Skin of body (tissue), 2 donors: ENCODE measurements around the gene ARL6IP4. TPM values are rescaled to one million over a fixed set of nuclear protein-coding genes. Genes with fewer than 3 reads are reported as not detected.
"Not testable (repeated sequence)": the region's sequence is repeated elsewhere in the genome, so short reads cannot be mapped to it uniquely, and the experiment has no call there.

Source experiments
- DNase-seq: peaks from one replicate; lab custom pipeline; 2025; lab: John Stamatoyannopoulos, UW
- total RNA-seq: library from RNA; depleted of rRNA; stranded (reverse); fragments of >200 nt; gene quantifications from one replicate; pipeline ENCODE4 v1.2.3, GENCODE V29; 2014

Gene ARL6IP4
- total RNA-seq, 1 donor from 2014 or later = 65.5 TPM

GRCh38 chr12:123005081-123005626 is 24.7 kb downstream of the ARL6IP4 start:
- no peak for DNase-seq

DNA sequence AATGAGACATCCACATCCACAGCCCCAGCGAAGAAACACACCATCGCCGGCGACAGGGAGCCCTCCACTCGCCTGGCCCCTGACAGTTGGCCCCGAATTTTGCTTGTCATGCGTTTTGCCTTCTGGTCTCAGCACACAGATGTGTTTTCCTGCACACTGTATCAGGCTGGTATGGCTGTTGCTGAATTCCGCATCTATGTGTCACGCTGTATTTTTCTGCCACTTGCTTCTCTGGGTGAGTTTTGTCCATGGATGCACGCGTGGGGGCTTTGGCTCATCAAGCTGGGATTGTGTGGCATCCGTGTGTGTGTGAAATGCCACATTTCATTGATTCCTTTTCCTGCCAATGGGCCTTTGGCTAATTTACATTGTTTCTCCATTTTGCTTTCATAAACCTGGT is 26.5 kb downstream of the ARL6IP4 start:
- DNase-seq = no peak

- no peak for DNase-seq
These were observed 29.6 kb downstream of the ARL6IP4 start for GRCh38 chr12:123010110-123010509.

DNA sequence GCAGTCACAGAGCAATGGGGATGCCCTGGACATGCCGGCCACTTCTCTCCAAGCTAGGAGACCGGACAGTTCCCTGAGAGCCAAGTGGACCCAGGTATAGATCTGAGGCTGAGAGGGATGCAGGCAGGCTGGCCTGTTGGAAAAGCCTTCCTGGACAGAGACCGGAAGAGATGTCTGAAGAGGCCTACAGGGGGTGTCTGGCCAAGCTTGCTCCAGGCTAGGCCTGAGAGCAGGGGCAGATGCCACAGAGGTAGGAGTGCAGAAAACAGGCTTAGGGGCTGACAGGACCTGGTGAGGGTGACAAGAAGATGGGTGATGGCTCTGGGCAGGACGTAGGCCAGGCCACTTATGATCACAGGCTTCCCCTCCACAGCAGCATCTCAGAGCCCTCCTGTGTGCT is 30.2 kb downstream of the ARL6IP4 start:
- no peak for DNase-seq

DNA sequence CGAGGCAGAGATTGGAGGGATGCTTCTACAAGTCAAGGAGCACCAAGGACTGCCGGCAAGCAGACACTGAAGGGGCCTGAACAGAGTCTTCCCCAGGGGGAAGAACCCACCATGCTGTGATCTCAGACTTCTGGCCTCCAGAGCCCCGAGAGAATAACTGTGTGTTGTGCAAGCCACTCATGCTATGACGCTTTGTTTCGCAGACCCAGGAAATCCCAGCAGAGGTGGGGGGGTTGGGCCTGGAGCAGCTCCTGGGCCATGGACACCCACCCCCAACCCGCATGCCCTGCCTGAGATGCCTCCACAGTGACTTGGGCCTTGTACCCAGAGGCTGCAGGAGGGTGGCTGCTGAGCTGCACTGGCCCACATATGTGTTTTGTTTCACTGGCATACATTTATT is 31.2 kb downstream of the ARL6IP4 start:
- no peak for DNase-seq

DNA sequence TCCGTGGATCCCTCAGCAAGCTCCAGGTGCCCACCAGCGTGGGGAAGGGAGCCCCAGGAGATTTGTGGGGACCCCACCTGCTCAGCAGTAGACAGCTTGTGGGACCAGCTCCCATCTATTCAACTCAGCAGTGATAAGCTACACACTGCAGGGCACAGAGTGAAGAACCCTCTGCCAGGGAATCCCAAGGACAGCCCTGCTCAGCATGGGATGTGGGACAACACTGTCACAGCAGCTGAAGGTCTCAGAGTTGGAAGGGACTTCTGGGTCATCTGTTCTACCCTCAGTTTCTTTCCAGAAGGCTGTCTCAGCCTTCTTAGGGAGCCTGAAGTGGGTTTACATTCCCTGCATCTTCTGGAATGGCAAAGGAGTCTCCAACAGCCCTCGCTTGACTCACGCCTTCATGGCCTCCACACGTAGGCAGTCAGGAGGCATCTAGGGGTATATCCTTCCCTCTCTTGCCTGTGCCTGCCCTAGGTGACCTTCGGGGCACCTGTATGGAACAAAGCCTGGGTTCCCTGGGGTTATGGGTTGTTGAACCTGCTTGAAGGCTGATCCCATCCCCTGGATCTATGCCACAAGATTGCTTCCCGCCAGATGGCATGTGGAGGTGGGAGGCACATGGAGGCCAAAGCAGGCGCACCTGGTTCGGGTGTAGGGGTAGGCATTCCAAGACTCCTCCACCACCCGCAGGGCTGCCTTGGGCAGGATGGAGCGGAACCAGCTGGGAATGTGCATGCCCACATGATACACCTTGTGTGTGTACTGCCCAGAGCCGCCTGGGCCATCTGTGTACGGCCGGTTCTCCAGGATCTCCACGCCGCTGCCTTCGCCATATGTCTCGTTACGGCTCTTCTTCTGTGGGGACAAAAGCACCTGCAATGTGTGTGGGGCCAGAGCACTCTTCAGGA is 33.0 kb downstream of the ARL6IP4 start:
- no peak for DNase-seq

DNA sequence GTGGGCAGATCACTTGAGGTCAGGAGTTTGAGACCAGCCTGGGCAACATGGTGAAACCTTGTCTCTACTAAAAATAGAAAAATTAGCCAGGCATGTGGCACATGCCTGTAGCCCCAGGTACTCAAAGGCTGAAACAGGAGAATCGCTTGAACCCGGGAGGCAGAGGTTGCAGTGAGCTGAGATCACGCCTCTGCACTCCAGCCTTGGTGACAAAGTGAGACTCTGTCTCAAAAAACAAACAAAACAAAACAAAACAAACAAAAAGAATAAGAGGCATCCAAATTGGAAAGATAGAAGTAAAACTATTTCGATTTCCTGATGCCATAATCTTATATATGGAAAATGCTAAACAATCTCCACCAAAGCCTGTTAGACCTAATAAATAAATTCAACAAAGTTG is 34.0 kb downstream of the ARL6IP4 start:
- not testable (repeated sequence) for DNase-seq

DNA sequence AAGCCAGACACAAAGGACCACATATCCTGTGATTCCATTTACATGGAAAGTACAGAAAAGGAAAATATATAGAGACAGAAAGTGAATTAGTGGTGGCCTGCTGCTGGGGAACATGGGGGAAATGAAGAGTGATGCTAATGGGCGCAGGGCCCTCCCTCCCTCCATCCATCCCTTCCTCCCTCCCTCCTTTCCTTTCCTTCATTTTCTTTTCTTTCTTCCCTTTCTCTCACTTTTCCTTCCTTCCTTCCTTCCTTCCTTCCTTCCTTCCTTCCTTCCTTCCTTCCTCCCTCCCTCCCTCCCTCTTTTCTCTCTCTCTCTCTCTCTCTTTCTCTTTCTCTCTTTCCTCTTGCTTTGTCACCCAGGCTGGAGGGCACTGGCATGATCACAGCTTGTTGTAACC is 37.3 kb downstream of the ARL6IP4 start:
- DNase-seq = no peak

DNA sequence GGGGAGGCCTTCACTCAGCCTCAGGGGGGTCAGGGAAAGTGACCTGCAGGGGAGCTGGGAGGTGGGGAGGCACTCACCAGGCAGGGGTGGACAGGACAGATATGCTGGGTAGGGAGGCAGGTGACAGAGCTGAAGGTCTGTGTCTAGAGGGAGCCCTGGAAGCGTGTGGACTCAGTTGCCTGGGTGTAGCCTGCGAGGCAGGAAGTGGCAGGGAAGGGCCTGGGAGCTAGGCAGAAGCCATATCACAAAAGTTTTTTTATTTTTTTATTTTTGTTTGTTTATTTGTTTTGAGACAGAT is 39.3 kb downstream of the ARL6IP4 start:
- DNase-seq = no peak

GRCh38 chr12:123021688-123022604 is 41.5 kb downstream of the ARL6IP4 start:
- no peak for DNase-seq

- DNase-seq = no peak
These were observed 42.4 kb downstream of the ARL6IP4 start for GRCh38 chr12:123022846-123023245.

DNA sequence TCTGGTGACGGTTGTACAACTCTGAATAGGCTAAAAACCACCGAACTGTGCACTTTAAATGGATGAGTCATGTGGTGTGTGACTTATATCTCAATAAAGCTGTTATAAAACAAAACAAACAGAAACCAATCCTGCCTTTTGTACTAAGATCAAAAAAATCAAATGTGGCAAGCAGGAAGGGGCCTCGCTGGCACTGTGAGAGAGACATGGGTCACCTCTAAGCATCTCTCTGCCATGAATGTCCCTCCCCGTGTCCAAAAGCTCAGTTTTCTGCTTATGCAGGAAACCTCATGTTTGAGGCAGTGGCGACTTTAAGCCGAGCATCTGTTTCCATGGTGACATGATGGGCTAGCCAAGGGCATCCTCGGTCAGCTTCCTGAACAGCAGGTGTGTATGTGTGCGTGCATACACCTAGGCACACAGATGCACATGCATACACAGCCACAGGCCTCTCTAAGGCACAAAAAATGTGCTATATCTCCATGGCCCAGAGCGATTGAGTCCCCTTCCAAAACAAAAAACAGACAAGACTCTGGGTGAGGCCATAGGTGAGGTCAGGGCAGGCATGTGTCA is 44.4 kb downstream of the ARL6IP4 start:
- no peak for DNase-seq

DNA sequence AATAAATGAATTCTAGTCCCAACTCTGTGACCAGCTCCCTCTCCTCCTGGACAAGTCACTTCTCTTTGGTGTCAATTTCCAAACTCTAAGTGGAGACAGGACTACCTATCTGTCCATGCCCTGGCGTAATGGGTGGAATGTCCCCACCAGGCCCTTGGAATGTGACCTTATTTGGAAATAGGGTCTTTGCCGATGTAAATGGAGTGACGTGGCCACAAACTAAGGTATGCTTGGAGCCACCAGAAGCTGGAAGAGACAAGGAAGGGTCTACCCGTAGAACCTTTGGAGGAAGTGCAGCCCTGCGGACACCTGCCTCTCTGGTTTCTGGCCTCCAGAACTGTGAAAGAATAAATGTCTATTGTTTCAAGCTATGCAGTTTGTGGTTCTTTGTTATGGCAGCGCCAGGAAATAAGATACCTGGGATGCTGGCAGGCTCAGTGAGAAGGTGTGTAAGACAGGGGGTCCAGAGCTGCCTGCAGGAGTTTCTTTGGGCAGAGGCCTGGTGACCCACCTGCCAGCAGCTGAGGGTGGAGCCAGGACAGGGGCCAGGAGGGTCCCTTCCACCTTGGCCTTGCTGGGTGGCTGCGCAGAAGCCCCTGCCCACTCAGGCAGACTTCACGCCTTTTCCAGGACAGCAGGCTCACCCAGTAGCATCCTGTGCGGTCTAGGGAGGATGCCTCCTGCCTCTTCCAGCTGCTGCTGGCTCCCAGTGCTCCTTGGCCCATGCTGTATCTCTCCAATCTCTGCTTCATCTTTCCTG is 45.8 kb downstream of the ARL6IP4 start:
- DNase-seq = no peak

DNA sequence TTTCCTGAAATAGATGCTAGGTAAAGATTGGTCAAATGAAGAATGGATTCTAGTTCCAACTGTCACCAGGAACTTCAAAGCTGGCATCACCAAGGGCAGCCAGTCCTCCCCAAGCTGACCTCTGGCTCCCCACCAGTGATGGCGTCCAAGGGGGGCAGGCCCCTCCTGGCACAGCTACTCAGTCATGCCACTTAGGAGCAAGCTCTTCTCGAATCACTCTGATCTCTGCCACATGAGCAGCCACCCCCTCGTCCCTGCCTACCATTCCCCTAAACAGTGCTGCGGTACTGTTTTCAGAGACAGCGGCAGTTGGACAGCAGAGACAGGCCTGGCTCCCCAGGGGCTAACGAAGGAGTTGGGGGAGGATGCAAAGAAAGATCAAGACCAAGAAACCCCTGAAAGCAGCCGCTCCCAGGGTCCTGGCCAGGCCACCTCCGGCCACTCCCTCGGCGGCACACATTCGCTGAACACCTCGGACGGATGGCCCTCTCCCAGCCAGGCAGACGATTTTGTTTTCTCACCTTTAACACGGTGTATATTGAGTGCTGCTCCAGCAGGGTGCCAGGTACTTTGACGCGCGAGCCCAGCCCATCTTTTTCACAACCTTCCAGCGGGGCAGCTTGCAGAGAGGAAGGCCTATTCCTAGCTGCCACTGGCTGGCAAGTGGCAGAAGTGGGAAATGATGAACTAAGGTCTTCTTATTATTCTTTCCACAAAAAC is 47.4 kb downstream of the ARL6IP4 start:
- DNase-seq = no peak

DNA sequence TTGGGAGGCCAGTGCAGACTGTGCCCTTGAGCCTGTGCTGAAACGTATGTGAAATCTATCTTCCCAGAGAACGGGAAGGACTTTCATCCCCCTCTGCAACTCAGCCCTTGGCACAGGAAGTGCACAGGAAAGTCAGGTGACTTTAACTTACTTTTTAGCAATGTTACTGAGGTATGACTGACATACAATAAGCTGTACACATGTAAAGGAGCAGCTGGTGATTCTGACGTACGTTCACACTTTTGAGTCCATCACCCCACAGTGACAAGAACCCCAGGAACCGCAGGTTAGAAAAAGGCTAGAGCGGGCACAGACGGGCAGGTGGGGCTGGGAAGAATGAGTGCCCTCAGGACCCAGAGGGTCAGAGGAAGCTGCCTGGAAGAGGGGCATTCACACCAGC is 48.0 kb downstream of the ARL6IP4 start:
- no peak for DNase-seq

DNA sequence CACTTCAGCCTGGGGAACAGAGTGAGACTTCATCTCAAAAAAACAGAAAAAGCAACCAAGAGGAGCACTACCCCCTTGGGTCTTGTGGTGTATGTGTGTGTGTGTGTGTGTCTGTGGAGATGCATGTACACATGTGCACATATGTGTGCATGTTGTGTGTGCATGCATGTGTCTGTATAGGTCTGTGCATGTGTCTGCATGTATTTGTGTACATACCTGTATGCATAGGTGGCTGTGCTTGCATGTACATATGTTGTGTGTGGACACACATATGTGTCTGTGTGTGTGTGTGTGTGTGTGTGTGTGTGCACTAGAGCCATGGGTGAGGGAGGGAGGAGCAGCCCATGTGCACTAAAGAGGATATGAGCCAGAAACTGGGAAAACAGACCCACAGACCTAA is 49.1 kb downstream of the ARL6IP4 start:
- no peak for DNase-seq

DNA sequence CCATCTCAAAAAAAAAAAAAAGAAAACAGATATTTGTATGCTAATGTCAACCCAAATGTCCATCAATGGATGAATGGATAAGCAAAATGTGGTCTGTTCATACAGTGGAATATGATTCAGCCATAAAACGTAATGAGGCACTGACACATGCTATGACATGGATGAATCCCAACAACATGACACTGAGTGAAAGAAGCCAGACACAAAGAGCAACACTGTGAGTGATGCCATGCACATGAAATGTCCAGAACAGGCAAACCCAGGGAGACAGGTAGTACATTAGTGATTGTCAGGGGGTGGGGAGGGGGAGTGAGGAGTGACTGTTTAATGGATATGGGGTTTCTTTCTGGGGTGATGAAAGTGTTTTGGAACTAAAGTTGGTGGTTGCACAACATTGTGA is 50.2 kb downstream of the ARL6IP4 start:
- no peak for DNase-seq

- no peak for DNase-seq
These were observed 50.8 kb downstream of the ARL6IP4 start for GRCh38 chr12:123031171-123031845.
